ENCODE results near the gene WASHC2A. TPM values are rescaled to one million over a fixed set of nuclear protein-coding genes. Genes with fewer than 3 reads are reported as not detected.
A peak's percentile ranks its signal among the peaks of the same experiment; 100 is the strongest.
"Not testable (repeated sequence)": the region's sequence is repeated elsewhere in the genome, so short reads cannot be mapped to it uniquely, and the experiment has no call there.

Gene WASHC2A, protein sequence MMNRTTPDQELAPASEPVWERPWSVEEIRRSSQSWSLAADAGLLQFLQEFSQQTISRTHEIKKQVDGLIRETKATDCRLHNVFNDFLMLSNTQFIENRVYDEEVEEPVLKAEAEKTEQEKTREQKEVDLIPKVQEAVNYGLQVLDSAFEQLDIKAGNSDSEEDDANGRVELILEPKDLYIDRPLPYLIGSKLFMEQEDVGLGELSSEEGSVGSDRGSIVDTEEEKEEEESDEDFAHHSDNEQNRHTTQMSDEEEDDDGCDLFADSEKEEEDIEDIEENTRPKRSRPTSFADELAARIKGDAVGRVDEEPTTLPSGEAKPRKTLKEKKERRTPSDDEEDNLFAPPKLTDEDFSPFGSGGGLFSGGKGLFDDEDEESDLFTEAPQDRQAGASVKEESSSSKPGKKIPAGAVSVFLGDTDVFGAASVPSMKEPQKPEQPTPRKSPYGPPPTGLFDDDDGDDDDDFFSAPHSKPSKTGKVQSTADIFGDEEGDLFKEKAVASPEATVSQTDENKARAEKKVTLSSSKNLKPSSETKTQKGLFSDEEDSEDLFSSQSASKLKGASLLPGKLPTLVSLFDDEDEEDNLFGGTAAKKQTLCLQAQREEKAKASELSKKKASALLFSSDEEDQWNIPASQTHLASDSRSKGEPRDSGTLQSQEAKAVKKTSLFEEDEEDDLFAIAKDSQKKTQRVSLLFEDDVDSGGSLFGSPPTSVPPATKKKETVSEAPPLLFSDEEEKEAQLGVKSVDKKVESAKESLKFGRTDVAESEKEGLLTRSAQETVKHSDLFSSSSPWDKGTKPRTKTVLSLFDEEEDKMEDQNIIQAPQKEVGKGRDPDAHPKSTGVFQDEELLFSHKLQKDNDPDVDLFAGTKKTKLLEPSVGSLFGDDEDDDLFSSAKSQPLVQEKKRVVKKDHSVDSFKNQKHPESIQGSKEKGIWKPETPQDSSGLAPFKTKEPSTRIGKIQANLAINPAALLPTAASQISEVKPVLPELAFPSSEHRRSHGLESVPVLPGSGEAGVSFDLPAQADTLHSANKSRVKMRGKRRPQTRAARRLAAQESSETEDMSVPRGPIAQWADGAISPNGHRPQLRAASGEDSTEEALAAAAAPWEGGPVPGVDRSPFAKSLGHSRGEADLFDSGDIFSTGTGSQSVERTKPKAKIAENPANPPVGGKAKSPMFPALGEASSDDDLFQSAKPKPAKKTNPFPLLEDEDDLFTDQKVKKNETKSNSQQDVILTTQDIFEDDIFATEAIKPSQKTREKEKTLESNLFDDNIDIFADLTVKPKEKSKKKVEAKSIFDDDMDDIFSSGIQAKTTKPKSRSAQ (N-terminal part only)
- total RNA-seq (2021) (24.6 to 27.9 TPM (median 26.4 TPM) in 3 replicates), Bru-seq, nascent RNA (percentile 61 among the genes with signal in this experiment)
- long read RNA-seq, experiment 1, full-length matches to known transcripts: 80 of 173 reads
- long read RNA-seq, experiment 1, partial matches to known transcripts: 22 of 173 reads
- long read RNA-seq, experiment 1, other reads (novel, unspliced or antisense): 71 of 173 reads
- long read RNA-seq, experiment 2, full-length matches to known transcripts: 5 of 30 reads
- long read RNA-seq, experiment 2, partial matches to known transcripts: 11 of 30 reads
- long read RNA-seq, experiment 2, other reads (novel, unspliced or antisense): 14 of 30 reads
- long read RNA-seq, experiment 3, partial matches to known transcripts: 2 of 3 reads
- long read RNA-seq, experiment 3, other reads (novel, unspliced or antisense): 1 of 3 reads

DNA sequence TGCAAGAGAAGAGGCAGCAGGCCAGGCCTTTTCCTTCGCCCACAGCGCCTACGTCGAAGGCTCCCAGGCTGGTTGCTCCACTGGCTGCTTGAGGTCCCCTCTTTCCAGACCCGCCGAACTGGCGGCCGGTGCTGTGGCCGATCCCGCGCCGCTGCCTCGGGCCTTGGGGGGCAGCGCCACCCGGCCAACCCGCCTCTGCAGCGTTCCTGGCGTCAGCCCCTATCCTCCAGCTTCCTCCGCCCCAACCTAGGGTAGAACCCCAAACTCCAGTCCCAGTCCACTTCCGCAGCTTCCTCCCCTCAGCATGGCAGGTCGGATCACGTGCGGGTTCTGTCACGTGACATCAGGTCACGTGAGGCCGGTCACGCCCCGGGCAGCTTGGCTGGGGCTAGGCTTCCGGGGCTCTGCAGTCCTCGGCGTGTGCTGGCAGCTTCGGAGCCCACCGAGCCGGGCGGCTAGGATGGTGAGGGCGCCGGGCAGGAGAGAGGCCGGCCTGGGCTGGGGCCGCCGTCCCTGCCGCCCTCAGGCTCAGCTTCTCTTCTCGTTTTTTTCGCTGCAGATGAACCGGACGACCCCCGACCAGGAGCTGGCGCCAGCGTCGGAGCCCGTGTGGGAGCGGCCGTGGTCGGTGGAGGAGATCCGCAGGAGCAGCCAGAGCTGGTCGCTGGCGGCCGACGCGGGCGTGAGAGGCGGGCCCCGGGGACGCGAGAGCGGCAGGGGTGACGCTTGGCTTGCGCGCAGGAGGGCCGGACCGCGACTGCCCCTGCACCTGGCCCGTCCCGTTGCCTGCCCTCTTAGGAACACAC is at the start of gene WASHC2A:
Gene WASHC2A (plus strand): TSS at position 409 of the 806 bp plus-strand sequence. CDS start 52 bp downstream, at position 461.
- H3K9me3 Mint-ChIP-seq; CTCF ChIA-PET; H3K27me3 Mint-ChIP-seq (ENCODE audit: low read depth); H3K27ac Mint-ChIP-seq; POLR2A ChIA-PET; H3K36me3 Mint-ChIP-seq; H3K4me1 Mint-ChIP-seq: not testable (repeated sequence)
- H3K4me3 Mint-ChIP-seq: peak within 1 kb of the TSS; percentile 66
- DNase-seq (ENCODE audit: low spot score): peak; percentile 95
- peak; percentile 85 for ATAC-seq
- TF ChIP-seq SP1 (CRISPR knock-in tag; conservative IDR thresholded peaks at IDR 0.05): peak; percentile 57; the same call in 1 of the 2 replicates
- 0 out of 2 replicates have a peak, but pooled peaks have one; percentile 49 for TF ChIP-seq CBFB (CRISPR knock-in tag; IDR thresholded peaks at IDR 0.05; ENCODE audit: low read depth)
- TF ChIP-seq, protein P1, sequence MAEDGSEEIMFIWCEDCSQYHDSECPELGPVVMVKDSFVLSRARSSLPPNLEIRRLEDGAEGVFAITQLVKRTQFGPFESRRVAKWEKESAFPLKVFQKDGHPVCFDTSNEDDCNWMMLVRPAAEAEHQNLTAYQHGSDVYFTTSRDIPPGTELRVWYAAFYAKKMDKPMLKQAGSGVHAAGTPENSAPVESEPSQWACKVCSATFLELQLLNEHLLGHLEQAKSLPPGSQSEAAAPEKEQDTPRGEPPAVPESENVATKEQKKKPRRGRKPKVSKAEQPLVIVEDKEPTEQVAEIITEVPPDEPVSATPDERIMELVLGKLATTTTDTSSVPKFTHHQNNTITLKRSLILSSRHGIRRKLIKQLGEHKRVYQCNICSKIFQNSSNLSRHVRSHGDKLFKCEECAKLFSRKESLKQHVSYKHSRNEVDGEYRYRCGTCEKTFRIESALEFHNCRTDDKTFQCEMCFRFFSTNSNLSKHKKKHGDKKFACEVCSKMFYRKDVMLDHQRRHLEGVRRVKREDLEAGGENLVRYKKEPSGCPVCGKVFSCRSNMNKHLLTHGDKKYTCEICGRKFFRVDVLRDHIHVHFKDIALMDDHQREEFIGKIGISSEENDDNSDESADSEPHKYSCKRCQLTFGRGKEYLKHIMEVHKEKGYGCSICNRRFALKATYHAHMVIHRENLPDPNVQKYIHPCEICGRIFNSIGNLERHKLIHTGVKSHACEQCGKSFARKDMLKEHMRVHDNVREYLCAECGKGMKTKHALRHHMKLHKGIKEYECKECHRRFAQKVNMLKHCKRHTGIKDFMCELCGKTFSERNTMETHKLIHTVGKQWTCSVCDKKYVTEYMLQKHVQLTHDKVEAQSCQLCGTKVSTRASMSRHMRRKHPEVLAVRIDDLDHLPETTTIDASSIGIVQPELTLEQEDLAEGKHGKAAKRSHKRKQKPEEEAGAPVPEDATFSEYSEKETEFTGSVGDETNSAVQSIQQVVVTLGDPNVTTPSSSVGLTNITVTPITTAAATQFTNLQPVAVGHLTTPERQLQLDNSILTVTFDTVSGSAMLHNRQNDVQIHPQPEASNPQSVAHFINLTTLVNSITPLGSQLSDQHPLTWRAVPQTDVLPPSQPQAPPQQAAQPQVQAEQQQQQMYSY (CRISPR knock-in tag; IDR thresholded peaks at IDR 0.05): peak; percentile 93
- peak; percentile 98 for TF ChIP-seq USF1 (CRISPR knock-in tag; IDR thresholded peaks at IDR 0.05)
- 0 out of 2 replicates have a peak, but pooled peaks have one; percentile 34 for TF ChIP-seq TP53 (CRISPR knock-in tag; IDR thresholded peaks at IDR 0.05)
- peak; percentile 47; the same call in 1 of the 2 replicates for TF ChIP-seq ETV6 (CRISPR knock-in tag; IDR thresholded peaks at IDR 0.05)
- TF ChIP-seq, protein P2, sequence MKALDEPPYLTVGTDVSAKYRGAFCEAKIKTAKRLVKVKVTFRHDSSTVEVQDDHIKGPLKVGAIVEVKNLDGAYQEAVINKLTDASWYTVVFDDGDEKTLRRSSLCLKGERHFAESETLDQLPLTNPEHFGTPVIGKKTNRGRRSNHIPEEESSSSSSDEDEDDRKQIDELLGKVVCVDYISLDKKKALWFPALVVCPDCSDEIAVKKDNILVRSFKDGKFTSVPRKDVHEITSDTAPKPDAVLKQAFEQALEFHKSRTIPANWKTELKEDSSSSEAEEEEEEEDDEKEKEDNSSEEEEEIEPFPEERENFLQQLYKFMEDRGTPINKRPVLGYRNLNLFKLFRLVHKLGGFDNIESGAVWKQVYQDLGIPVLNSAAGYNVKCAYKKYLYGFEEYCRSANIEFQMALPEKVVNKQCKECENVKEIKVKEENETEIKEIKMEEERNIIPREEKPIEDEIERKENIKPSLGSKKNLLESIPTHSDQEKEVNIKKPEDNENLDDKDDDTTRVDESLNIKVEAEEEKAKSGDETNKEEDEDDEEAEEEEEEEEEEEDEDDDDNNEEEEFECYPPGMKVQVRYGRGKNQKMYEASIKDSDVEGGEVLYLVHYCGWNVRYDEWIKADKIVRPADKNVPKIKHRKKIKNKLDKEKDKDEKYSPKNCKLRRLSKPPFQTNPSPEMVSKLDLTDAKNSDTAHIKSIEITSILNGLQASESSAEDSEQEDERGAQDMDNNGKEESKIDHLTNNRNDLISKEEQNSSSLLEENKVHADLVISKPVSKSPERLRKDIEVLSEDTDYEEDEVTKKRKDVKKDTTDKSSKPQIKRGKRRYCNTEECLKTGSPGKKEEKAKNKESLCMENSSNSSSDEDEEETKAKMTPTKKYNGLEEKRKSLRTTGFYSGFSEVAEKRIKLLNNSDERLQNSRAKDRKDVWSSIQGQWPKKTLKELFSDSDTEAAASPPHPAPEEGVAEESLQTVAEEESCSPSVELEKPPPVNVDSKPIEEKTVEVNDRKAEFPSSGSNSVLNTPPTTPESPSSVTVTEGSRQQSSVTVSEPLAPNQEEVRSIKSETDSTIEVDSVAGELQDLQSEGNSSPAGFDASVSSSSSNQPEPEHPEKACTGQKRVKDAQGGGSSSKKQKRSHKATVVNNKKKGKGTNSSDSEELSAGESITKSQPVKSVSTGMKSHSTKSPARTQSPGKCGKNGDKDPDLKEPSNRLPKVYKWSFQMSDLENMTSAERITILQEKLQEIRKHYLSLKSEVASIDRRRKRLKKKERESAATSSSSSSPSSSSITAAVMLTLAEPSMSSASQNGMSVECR (CRISPR knock-in tag; IDR thresholded peaks at IDR 0.05; ENCODE audit: borderline replicate concordance): peak; percentile 83; the same call in 1 of the 2 replicates
- TF ChIP-seq USF2 (CRISPR knock-in tag; IDR thresholded peaks at IDR 0.05): peak; percentile 96
- TF ChIP-seq, protein P3, sequence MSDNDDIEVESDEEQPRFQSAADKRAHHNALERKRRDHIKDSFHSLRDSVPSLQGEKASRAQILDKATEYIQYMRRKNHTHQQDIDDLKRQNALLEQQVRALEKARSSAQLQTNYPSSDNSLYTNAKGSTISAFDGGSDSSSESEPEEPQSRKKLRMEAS (CRISPR knock-in tag; IDR thresholded peaks at IDR 0.05): peak; percentile 70
- 0 out of 2 replicates have a peak, but pooled peaks have one; percentile 54 for TF ChIP-seq TEAD1 (CRISPR knock-in tag; IDR thresholded peaks at IDR 0.05)

- CTCF ChIA-PET; H3K27me3 Mint-ChIP-seq (ENCODE audit: low read depth); H3K36me3 Mint-ChIP-seq; ATAC-seq; H3K4me3 Mint-ChIP-seq; H3K9me3 Mint-ChIP-seq; DNase-seq (ENCODE audit: low spot score); H3K4me1 Mint-ChIP-seq; POLR2A ChIA-PET; H3K27ac Mint-ChIP-seq: not testable (repeated sequence)
Observed at GRCh38 chr10:50019279-50019678, 48.5 kb upstream of the WASHC2A start.

DNA sequence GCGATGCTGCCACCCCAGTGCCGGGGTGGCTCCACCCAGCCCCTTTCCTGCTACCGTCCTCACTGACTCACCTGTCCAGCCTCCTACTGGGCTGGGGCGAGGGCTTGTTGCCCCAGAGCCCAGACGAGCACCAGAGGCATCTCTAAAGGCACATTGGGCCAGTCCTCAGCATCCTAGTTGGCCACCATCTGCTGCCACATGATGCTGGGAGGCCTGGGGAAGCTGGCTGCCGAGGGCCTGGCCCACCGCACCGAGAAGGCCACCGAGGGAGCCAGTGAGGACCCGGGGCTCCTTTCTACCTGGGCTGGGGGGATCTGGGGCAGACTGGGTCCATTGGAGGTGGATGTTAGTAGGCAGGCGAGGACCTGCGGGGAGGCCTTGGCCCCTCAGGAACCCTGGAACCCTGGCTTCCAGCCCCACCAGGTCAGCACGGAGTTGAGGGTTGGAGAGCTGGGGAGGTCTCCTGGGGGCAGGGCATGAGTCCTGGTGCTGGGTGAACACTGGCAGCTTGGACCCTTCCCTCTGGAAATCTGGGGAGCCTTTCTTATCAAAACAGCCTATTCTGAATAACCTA is 47.2 kb upstream of the WASHC2A start:
- H3K4me3 Mint-ChIP-seq; CTCF ChIA-PET; H3K27ac Mint-ChIP-seq; DNase-seq (ENCODE audit: low spot score); H3K36me3 Mint-ChIP-seq; H3K9me3 Mint-ChIP-seq; POLR2A ChIA-PET; H3K4me1 Mint-ChIP-seq; H3K27me3 Mint-ChIP-seq (ENCODE audit: low read depth); ATAC-seq: not testable (repeated sequence)

Measured in WTC11 (cell line).